Measurements from ENCODE around the gene TROAP.

DNA sequence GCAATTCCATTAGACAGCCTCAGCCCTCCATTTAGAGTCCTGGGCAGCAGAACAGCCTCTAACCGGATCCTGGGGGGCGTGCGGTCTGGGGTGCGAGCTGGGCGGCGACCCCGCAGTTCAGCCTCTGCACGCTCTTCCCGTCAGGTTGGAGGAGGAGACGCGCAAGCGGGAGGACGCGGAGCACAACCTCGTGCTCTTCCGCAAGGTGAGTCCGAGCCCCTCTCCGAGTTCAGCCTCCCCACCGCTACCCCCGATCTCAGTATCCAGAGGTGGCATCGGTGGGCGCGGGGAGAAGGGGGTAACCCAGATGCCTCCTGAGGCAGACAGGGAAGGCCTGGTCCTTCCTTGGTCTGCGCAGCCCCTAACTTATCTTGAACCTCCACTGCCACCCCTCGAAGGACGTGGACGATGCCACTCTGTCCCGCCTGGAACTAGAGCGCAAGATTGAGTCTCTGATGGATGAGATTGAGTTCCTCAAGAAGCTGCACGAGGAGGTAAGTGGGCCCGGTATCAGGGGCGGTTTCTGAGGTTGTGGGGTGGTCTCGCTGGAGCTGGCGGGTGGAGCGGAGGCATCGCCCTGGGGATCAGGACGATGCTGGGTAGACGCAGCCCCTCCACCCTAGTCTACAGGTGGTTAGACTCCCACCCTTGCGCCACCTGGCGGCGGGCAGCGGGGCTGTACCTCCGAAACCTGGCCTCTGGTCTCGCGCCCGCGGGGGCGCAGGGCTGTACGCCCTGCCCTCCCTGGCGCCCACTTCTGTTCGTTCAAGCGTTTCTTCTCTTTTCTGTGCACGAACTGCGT lies 26.8 kb upstream of the TROAP start:
- TF ChIP-seq, protein P1, sequence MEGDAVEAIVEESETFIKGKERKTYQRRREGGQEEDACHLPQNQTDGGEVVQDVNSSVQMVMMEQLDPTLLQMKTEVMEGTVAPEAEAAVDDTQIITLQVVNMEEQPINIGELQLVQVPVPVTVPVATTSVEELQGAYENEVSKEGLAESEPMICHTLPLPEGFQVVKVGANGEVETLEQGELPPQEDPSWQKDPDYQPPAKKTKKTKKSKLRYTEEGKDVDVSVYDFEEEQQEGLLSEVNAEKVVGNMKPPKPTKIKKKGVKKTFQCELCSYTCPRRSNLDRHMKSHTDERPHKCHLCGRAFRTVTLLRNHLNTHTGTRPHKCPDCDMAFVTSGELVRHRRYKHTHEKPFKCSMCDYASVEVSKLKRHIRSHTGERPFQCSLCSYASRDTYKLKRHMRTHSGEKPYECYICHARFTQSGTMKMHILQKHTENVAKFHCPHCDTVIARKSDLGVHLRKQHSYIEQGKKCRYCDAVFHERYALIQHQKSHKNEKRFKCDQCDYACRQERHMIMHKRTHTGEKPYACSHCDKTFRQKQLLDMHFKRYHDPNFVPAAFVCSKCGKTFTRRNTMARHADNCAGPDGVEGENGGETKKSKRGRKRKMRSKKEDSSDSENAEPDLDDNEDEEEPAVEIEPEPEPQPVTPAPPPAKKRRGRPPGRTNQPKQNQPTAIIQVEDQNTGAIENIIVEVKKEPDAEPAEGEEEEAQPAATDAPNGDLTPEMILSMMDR (IDR thresholded peaks at IDR 0.05): peak in 1 of 3 donors; percentile 34
- TF ChIP-seq POLR2A (IDR thresholded peaks at IDR 0.05) (no peak), EP300 (IDR thresholded peaks at IDR 0.05) (no peak)

Measured in ovary (tissue), 3 donors.